ENCODE measurements around the gene DENND4A. TPM values are rescaled to one million over a fixed set of nuclear protein-coding genes. Genes with fewer than 3 reads are reported as not detected.

The DENND4A gene
- total and polyA plus RNA-seq, 5 donors, result 3.9 to 27.0 (median 19.7) TPM

- DNase-seq (peak; percentile 90 to 92 (median 91)), ATAC-seq (peak; percentile 94 to 97)
- peak overlapping the region; percentile 80 for H3K27ac ChIP-seq (ENCODE audit: low read length)
- no peak overlapping the region for H3K4me3 ChIP-seq (ENCODE audit: low read length)
- peaks cover 6% of the 10 kb centered on the region for H3K4me1 ChIP-seq (ENCODE audit: control insufficient read depth, insufficient read depth, low read length)
- no peaks in the 10 kb centered on the region for H3K9me3 ChIP-seq (ENCODE audit: control insufficient read depth, low read length)
- no peaks in the 10 kb centered on the region for H3K27me3 ChIP-seq (ENCODE audit: control insufficient read depth, insufficient read depth)
- intact Hi-C loops (cut with DNase I), result no loop called here
- WGBS, result 10% methylated on average over 8 of the region's 8 CpGs
Measured at GRCh38 chr15:65832549-65833364, 40.7 kb upstream of the DENND4A start.

GRCh38 chr15:65829130-65829764, 37.2 kb upstream of the DENND4A start:
- no peaks in the 10 kb centered on the region for H3K27me3 ChIP-seq (ENCODE audit: control insufficient read depth, insufficient read depth)
- H3K9me3 ChIP-seq (ENCODE audit: control insufficient read depth, low read length), result no peaks in the 10 kb centered on the region
- DNase-seq, result no peak
- peaks cover 4% of the 10 kb centered on the region for H3K4me1 ChIP-seq (ENCODE audit: control insufficient read depth, insufficient read depth, low read length)
- ATAC-seq, result no peak
- WGBS, result 70% methylated on average over 7 of the region's 7 CpGs
- no peak overlapping the region for H3K27ac ChIP-seq (ENCODE audit: low read length)
- H3K4me3 ChIP-seq (ENCODE audit: low read length), result no peak overlapping the region
- intact Hi-C loops (cut with DNase I), result no loop called here

GRCh38 chr15:65828585-65828984, 36.5 kb upstream of the DENND4A start:
- Histone ChIP-seq H3K4me3 (ENCODE audit: low read length) (no peak overlapping the region), H3K27me3 (ENCODE audit: control insufficient read depth, insufficient read depth) (no peaks in the 10 kb centered on the region), H3K27ac (ENCODE audit: low read length) (no peak overlapping the region), H3K4me1 (ENCODE audit: control insufficient read depth, insufficient read depth, low read length) (no peaks in the 10 kb centered on the region), H3K9me3 (ENCODE audit: control insufficient read depth, low read length) (no peaks in the 10 kb centered on the region)
- ATAC-seq (no peak), DNase-seq (no peak)
- intact Hi-C loops (cut with DNase I), result no loop called here
- WGBS, result 86% methylated on average over 2 of the region's 2 CpGs

- ATAC-seq (no peak), DNase-seq (no peak)
- intact Hi-C loops (cut with DNase I), result no loop called here
- no peak overlapping the region for H3K27ac ChIP-seq (ENCODE audit: low read length)
- no peak overlapping the region for H3K4me3 ChIP-seq (ENCODE audit: low read length)
- no peaks in the 10 kb centered on the region for H3K9me3 ChIP-seq (ENCODE audit: control insufficient read depth, low read length)
- H3K27me3 ChIP-seq (ENCODE audit: control insufficient read depth, insufficient read depth), result no peaks in the 10 kb centered on the region
- 77% methylated on average over 3 of the region's 3 CpGs for WGBS
- H3K4me1 ChIP-seq (ENCODE audit: control insufficient read depth, insufficient read depth, low read length), result no peaks in the 10 kb centered on the region
Measured at GRCh38 chr15:65827065-65827464, 35.0 kb upstream of the DENND4A start.

DNA sequence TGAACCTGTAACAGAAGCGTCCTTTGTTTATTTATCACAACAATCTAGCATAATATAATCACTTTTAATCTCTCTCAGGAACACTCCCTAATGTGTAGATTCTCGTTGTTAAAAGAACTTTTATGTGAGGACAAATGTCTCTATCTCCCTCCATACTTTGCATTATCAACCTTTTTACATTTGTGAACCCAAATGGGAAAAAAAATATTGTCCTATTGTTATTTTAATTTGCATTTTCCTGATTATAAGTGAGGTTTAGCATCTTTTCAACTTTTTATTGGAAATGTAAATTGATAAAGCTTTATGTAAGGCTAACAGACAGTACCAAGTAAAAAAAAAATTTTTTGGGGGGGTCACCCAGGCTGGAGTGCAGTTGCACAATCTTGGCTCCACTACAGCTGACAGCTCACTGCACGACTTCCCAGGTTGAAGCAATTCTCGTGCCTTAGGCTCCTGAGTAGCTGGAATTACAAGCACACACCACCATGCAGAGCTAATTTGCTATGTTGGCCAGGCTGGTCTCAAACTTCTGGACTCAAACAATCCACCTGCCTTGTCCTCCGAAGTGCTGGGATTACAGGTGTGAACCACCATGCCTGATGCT, 33.0 kb upstream of the DENND4A start:
- Histone ChIP-seq H3K9me3 (ENCODE audit: control insufficient read depth, low read length) (no peaks in the 10 kb centered on the region), H3K27ac (ENCODE audit: low read length) (no peak overlapping the region), H3K4me3 (ENCODE audit: low read length) (no peak overlapping the region), H3K27me3 (ENCODE audit: control insufficient read depth, insufficient read depth) (no peaks in the 10 kb centered on the region), H3K4me1 (ENCODE audit: control insufficient read depth, insufficient read depth, low read length) (no peaks in the 10 kb centered on the region)
- DNase-seq (peak in 2 of 3 donors; percentile 46 to 60), ATAC-seq (peak in 1 of 2 donors; percentile 30)
- intact Hi-C loops (cut with DNase I), result no loop called here
- 75% methylated on average over 5 of the region's 5 CpGs for WGBS

DNA sequence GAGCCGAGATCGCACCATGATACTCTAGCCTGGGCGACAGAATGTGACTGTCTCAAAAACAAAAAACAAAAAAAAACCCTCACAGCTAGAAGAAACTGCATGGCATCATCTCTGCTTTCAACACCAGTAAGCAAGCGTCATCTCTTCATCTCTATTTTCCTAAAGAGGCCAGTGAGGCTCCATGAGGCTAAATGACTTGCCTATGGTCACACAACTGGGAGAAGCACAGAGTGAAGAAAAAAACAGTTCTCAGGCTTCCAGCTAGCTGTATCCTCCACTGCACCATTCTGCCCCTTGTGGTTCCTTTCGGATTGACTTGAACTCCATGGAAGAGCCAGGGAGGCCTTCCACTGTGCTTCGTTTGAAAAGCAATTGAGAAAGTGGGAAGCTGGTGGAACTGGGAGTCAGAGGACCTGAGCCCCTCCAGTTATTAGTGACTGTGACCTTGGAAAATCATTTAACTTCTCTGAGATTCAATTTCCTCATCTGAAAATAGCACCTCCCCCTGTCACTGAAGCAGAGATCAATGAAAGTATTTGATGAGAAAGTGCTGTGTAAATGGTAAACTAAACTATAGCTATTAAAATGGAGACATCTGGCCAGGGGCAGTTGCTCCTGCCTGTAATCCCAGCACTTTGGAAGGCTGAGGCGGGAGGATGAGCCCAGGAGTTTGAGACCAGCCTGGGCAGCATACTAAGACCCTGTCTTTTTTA, 32.1 kb upstream of the DENND4A start:
- 65% methylated on average over 7 of the region's 7 CpGs for WGBS
- Histone ChIP-seq H3K4me1 (ENCODE audit: control insufficient read depth, insufficient read depth, low read length) (no peaks in the 10 kb centered on the region), H3K4me3 (ENCODE audit: low read length) (no peak overlapping the region), H3K27ac (ENCODE audit: low read length) (no peak overlapping the region), H3K9me3 (ENCODE audit: control insufficient read depth, low read length) (no peaks in the 10 kb centered on the region), H3K27me3 (ENCODE audit: control insufficient read depth, insufficient read depth) (no peaks in the 10 kb centered on the region)
- intact Hi-C loops (cut with DNase I), result no loop called here
- ATAC-seq, result peak; percentile 91 to 92
- DNase-seq, result peak in 1 of 3 donors; percentile 26

DNA sequence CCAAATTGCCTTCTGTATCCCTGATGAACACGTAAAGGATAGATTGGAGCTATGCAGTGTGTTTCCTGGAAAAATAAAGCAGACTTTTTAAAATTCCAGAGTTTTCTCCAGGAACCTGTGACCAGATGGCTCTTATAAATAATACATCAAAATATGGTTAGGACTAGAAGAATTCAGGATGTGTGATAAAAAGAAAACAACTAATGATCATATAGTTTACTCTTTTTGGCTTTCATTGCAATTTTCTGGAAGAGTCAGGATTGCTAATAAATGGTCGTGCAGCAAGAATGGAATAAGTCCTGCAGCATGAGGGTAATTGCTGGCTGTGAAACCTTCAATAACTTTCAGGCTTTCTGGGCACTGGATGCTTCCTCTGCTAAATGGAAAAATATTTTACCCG, 30.2 kb upstream of the DENND4A start:
- intact Hi-C loops (cut with DNase I), result no loop called here
- DNase-seq, result no peak

GRCh38 chr15:65821070-65821469, 29.0 kb upstream of the DENND4A start:
- Histone ChIP-seq H3K4me1 (ENCODE audit: control insufficient read depth, insufficient read depth, low read length) (no peaks in the 10 kb centered on the region), H3K27me3 (ENCODE audit: control insufficient read depth, insufficient read depth) (no peaks in the 10 kb centered on the region), H3K9me3 (ENCODE audit: control insufficient read depth, low read length) (no peaks in the 10 kb centered on the region), H3K27ac (ENCODE audit: low read length) (no peak overlapping the region), H3K4me3 (ENCODE audit: low read length) (no peak overlapping the region)
- intact Hi-C loops (cut with DNase I), result no loop called here
- no peak for DNase-seq
- ATAC-seq, result no peak

More for the DNA sequence above, 30.2 kb upstream of the DENND4A start:
- 76% methylated on average over 3 of the region's 3 CpGs for WGBS
- no peak for ATAC-seq
- Histone ChIP-seq H3K27me3 (ENCODE audit: control insufficient read depth, insufficient read depth) (no peaks in the 10 kb centered on the region), H3K27ac (ENCODE audit: low read length) (no peak overlapping the region), H3K9me3 (ENCODE audit: control insufficient read depth, low read length) (no peaks in the 10 kb centered on the region), H3K4me1 (ENCODE audit: control insufficient read depth, insufficient read depth, low read length) (no peaks in the 10 kb centered on the region), H3K4me3 (ENCODE audit: low read length) (no peak overlapping the region)

- Histone ChIP-seq H3K27me3 (ENCODE audit: control insufficient read depth, insufficient read depth) (no peaks in the 10 kb centered on the region), H3K27ac (ENCODE audit: low read length) (no peak overlapping the region), H3K4me1 (ENCODE audit: control insufficient read depth, insufficient read depth, low read length) (no peaks in the 10 kb centered on the region), H3K9me3 (ENCODE audit: control insufficient read depth, low read length) (no peaks in the 10 kb centered on the region), H3K4me3 (ENCODE audit: low read length) (no peak overlapping the region)
- intact Hi-C loops (cut with DNase I), result no loop called here
- ATAC-seq (no peak), DNase-seq (no peak)
- WGBS, result 88% methylated on average over 3 of the region's 3 CpGs
Measured at GRCh38 chr15:65819563-65819960, 27.5 kb upstream of the DENND4A start.

- 42% methylated on average over 4 of the region's 4 CpGs for WGBS
- ATAC-seq (peak; percentile 47 to 77), DNase-seq (no peak)
- intact Hi-C loops (cut with DNase I), result no loop called here
- no peaks in the 10 kb centered on the region for H3K9me3 ChIP-seq (ENCODE audit: control insufficient read depth, low read length)
- no peaks in the 10 kb centered on the region for H3K27me3 ChIP-seq (ENCODE audit: control insufficient read depth, insufficient read depth)
- H3K4me3 ChIP-seq (ENCODE audit: low read length), result no peak overlapping the region
- no peaks in the 10 kb centered on the region for H3K4me1 ChIP-seq (ENCODE audit: control insufficient read depth, insufficient read depth, low read length)
- no peak overlapping the region for H3K27ac ChIP-seq (ENCODE audit: low read length)
Measured at GRCh38 chr15:65818927-65819562, 27.0 kb upstream of the DENND4A start.
